WTC11 (cell line): Measurements from ENCODE around the gene SLC25A41. TPM values are rescaled to one million over a fixed set of nuclear protein-coding genes. Genes with fewer than 3 reads are reported as not detected.
A peak's percentile ranks its signal among the peaks of the same experiment; 100 is the strongest.

ENCODE experiments used
- ATF3 ChIP-seq: sonication (generic); formaldehyde crosslinking; conservative IDR thresholded peaks from 2 replicates; pipeline ENCODE4 v1.8.1; 2022; ENCODE audit warnings: mild to moderate bottlenecking, missing genetic modification reagents
- CBFB ChIP-seq: sonication (generic); formaldehyde crosslinking; IDR thresholded peaks from 2 replicates; pipeline ENCODE4 v1.8.1; 2022; ENCODE audit warnings: mild to moderate bottlenecking, low read depth, missing genetic modification reagents
- CDX4 ChIP-seq: fragments of 250-450 bp; sonication (Bioruptor Pico); IDR thresholded peaks from 2 replicates; pipeline ENCODE4 v1.9.0; 2021; ENCODE audit warnings: moderate library complexity, mild to moderate bottlenecking, inconsistent platforms, borderline replicate concordance
- CREM ChIP-seq: sonication (generic); formaldehyde crosslinking; IDR thresholded peaks from 2 replicates; pipeline ENCODE4 v1.8.1; 2022; ENCODE audit warnings: mild to moderate bottlenecking, missing genetic modification reagents, moderate library complexity
- CTCF ChIP-seq: fragments of 200-600 bp; IDR thresholded peaks from 2 replicates; pipeline ENCODE4 v1.8.0; 2022; ENCODE audit warnings: antibody characterized with exemption
- E2F4 ChIP-seq: sonication (generic); formaldehyde crosslinking; IDR thresholded peaks from 2 replicates; pipeline ENCODE4 v1.8.1; 2022; ENCODE audit warnings: low read depth, mild to moderate bottlenecking, moderate library complexity, missing genetic modification reagents, borderline replicate concordance
- EMX1 ChIP-seq: fragments of 250-450 bp; sonication (Bioruptor Pico); IDR thresholded peaks from 2 replicates; pipeline ENCODE4 v1.8.0; 2021; ENCODE audit warnings: mild to moderate bottlenecking
- ERG ChIP-seq: fragments of 250-450 bp; sonication (Bioruptor Pico); IDR thresholded peaks from 2 replicates; pipeline ENCODE4 v1.8.0; 2021; ENCODE audit warnings: mild to moderate bottlenecking
- ESRRA ChIP-seq: sonication (generic); formaldehyde crosslinking; IDR thresholded peaks from 2 replicates; pipeline ENCODE4 v1.8.1; 2022; ENCODE audit warnings: mild to moderate bottlenecking, missing genetic modification reagents, borderline replicate concordance
- FOXK1 ChIP-seq: sonication (generic); formaldehyde crosslinking; IDR thresholded peaks from 2 replicates; pipeline ENCODE4 v1.8.0; 2022; ENCODE audit warnings: mild to moderate bottlenecking, moderate library complexity, missing genetic modification reagents
- FOXP4 ChIP-seq: sonication (generic); formaldehyde crosslinking; IDR thresholded peaks from 2 replicates; pipeline ENCODE4 v1.8.0; 2022; ENCODE audit warnings: mild to moderate bottlenecking, missing genetic modification reagents
- HMGXB4 ChIP-seq: sonication (generic); formaldehyde crosslinking; IDR thresholded peaks from 2 replicates; pipeline ENCODE4 v1.8.1; 2023; ENCODE audit warnings: mild to moderate bottlenecking, moderate library complexity, missing genetic modification reagents
- IRF1 ChIP-seq: sonication (generic); formaldehyde crosslinking; IDR thresholded peaks from 2 replicates; pipeline ENCODE4 v1.8.0; 2023; ENCODE audit warnings: missing genetic modification reagents
- IRF2 ChIP-seq: sonication (generic); formaldehyde crosslinking; IDR thresholded peaks from 2 replicates; pipeline ENCODE4 v1.8.0; 2022; ENCODE audit warnings: low read depth, missing genetic modification reagents, borderline replicate concordance
- SMAD3 ChIP-seq: sonication (generic); formaldehyde crosslinking; IDR thresholded peaks from 2 replicates; pipeline ENCODE4 v1.8.0; 2022; ENCODE audit warnings: missing genetic modification reagents, mild to moderate bottlenecking, borderline replicate concordance
- ZBTB21 ChIP-seq: sonication (generic); formaldehyde crosslinking; IDR thresholded peaks from 2 replicates; pipeline ENCODE4 v1.8.1; 2023; ENCODE audit warnings: mild to moderate bottlenecking, missing genetic modification reagents, borderline replicate concordance
- ZMAT4 ChIP-seq: fragments of 250-450 bp; sonication (Bioruptor Pico); IDR thresholded peaks from 2 replicates; pipeline ENCODE4 v1.9.0; 2021; ENCODE audit warnings: mild to moderate bottlenecking
- ZNF121 ChIP-seq: sonication (generic); formaldehyde crosslinking; IDR thresholded peaks from 2 replicates; pipeline ENCODE4 v1.8.0; 2023; ENCODE audit warnings: missing genetic modification reagents
- ZNF232 ChIP-seq: sonication (generic); formaldehyde crosslinking; IDR thresholded peaks from 2 replicates; pipeline ENCODE4 v1.8.0; 2022; ENCODE audit warnings: mild to moderate bottlenecking, missing genetic modification reagents
- ZNF263 ChIP-seq: sonication (generic); formaldehyde crosslinking; IDR thresholded peaks from 2 replicates; pipeline ENCODE4 v1.8.1; 2022; ENCODE audit warnings: low read depth, mild to moderate bottlenecking, moderate library complexity, missing genetic modification reagents
- ZNF423 ChIP-seq: fragments of 250-450 bp; sonication (Bioruptor Pico); IDR thresholded peaks from 2 replicates; pipeline ENCODE4 v2.1.2; 2022; ENCODE audit warnings: mild to moderate bottlenecking, moderate library complexity
- ZSCAN18 ChIP-seq: fragments of 250-450 bp; sonication (Bioruptor Pico); IDR thresholded peaks from 2 replicates; pipeline ENCODE4 v2.1.2; 2022; ENCODE audit warnings: mild to moderate bottlenecking, moderate library complexity
- total RNA-seq: library from RNA; stranded (reverse); gene quantifications from 3 replicates; pipeline ENCODE4 v1.2.3, GENCODE V29; 2021

Gene SLC25A41
- total RNA-seq, 1 experiment from 2014 or later, result 0.35 TPM

GRCh38 chr19:6393074-6393982 is 40.2 kb downstream of the SLC25A41 start, which contains the start of gene GTF2F1 (continued):
- TF ChIP-seq CTCF (no peak), ZNF263 (CRISPR knock-in tag) (no peak), ZMAT4 (CRISPR knock-in tag) (no peak), ZNF121 (CRISPR knock-in tag) (no peak), ATF3 (no peak), CDX4 (no peak), EMX1 (CRISPR knock-in tag) (no peak), IRF2 (CRISPR knock-in tag) (no peak), ZNF423 (CRISPR knock-in tag) (no peak), FOXK1 (CRISPR knock-in tag) (no peak), E2F4 (CRISPR knock-in tag) (no peak), SMAD3 (CRISPR knock-in tag) (0 out of 2 replicates have a peak, but pooled peaks have one; percentile 24), IRF1 (CRISPR knock-in tag) (no peak), ERG (no peak), ZNF232 (CRISPR knock-in tag) (0 out of 2 replicates have a peak, but pooled peaks have one; percentile 77), ZBTB21 (CRISPR knock-in tag) (0 out of 2 replicates have a peak, but pooled peaks have one; percentile 44), CBFB (no peak), CREM (CRISPR knock-in tag) (peak; percentile 89), ESRRA (CRISPR knock-in tag) (no peak), ZSCAN18 (CRISPR knock-in tag) (no peak), FOXP4 (peak; percentile 13; the same call in 1 of the 2 replicates), HMGXB4 (CRISPR knock-in tag) (peak; percentile 68; the same call in 1 of the 2 replicates)
